ENCODE data around the gene FGFBP1.

FGFBP1 gene

GRCh38 chr4:15901998-15902397, 36.5 kb downstream of the FGFBP1 start:
- H3K79me2 ChIP-seq (ENCODE audit: insufficient read depth, low read length): no peaks in the 10 kb centered on the region
- H3K9me2 ChIP-seq (ENCODE audit: low read depth, low read length): no peaks in the 10 kb centered on the region
- H3K4me3 ChIP-seq (ENCODE audit: low read depth, low read length, poor library complexity, severe bottlenecking): no peak overlapping the region
- no peak overlapping the region for H3K9ac ChIP-seq (ENCODE audit: low read length)
- TF ChIP-seq CTCF (IDR thresholded peaks at IDR 0.05; ENCODE audit: low read length) (no peak), EZH2 (IDR thresholded peaks at IDR 0.05; ENCODE audit: borderline replicate concordance, low read length) (no peak)
- no peak overlapping the region for H2AFZ ChIP-seq (ENCODE audit: low read length)
- H4K20me1 ChIP-seq (ENCODE audit: insufficient read depth, low read length): no peaks in the 10 kb centered on the region
- H3K36me3 ChIP-seq (ENCODE audit: insufficient read depth, low read length): no peaks in the 10 kb centered on the region
- no peak overlapping the region for H3K4me2 ChIP-seq (ENCODE audit: low read length)
- H3K27ac ChIP-seq (ENCODE audit: low read depth, low read length, poor library complexity, severe bottlenecking): no peak overlapping the region
- no peaks in the 10 kb centered on the region for H3K4me1 ChIP-seq (ENCODE audit: insufficient read depth, low read length, severe bottlenecking)
- no peaks in the 10 kb centered on the region for H3F3A ChIP-seq (ENCODE audit: insufficient read depth, low read length)
- no peaks in the 10 kb centered on the region for H3K9me3 ChIP-seq (ENCODE audit: low read length)
- no peaks in the 10 kb centered on the region for H3K27me3 ChIP-seq (ENCODE audit: insufficient read depth, low read length)

- Histone ChIP-seq H3K27me3 (ENCODE audit: insufficient read depth, low read length) (no peaks in the 10 kb centered on the region), H3K9ac (ENCODE audit: low read length) (no peak overlapping the region), H3K9me3 (ENCODE audit: low read length) (no peaks in the 10 kb centered on the region), H3K79me2 (ENCODE audit: insufficient read depth, low read length) (no peaks in the 10 kb centered on the region), H3K4me3 (ENCODE audit: low read depth, low read length, poor library complexity, severe bottlenecking) (no peak overlapping the region), H3K4me1 (ENCODE audit: insufficient read depth, low read length, severe bottlenecking) (no peaks in the 10 kb centered on the region), H3K9me2 (ENCODE audit: low read depth, low read length) (no peaks in the 10 kb centered on the region), H2AFZ (ENCODE audit: low read length) (no peak overlapping the region), H3K27ac (ENCODE audit: low read depth, low read length, poor library complexity, severe bottlenecking) (no peak overlapping the region), H4K20me1 (ENCODE audit: insufficient read depth, low read length) (no peaks in the 10 kb centered on the region), H3K4me2 (ENCODE audit: low read length) (no peak overlapping the region), H3F3A (ENCODE audit: insufficient read depth, low read length) (no peaks in the 10 kb centered on the region), H3K36me3 (ENCODE audit: insufficient read depth, low read length) (no peaks in the 10 kb centered on the region)
- TF ChIP-seq CTCF (IDR thresholded peaks at IDR 0.05; ENCODE audit: low read length): no peak
- no peak for TF ChIP-seq EZH2 (IDR thresholded peaks at IDR 0.05; ENCODE audit: borderline replicate concordance, low read length)
These were observed 37.5 kb downstream of the FGFBP1 start for GRCh38 chr4:15901007-15901406.

DNA sequence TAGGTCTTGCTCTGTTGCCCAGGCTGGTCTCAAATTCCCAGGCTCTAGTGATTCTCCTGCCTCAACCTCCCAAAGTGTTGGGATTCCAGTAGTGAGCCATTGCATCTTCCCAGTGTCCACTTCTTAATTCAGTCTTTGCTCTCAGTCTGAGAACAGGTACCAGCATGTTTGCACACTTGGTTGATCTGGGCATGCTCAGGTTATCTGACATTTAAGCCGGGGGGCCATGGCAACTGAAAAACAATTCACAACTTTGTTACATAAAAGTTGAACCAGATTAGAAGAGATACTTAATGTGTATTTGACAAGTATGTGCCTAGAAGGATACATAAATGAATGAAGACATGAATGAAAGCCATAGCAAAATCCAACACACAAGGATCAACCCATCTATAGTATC, 39.0 kb downstream of the FGFBP1 start:
- H3F3A ChIP-seq (ENCODE audit: insufficient read depth, low read length): no peaks in the 10 kb centered on the region
- no peak overlapping the region for H3K9ac ChIP-seq (ENCODE audit: low read length)
- no peak overlapping the region for H3K4me2 ChIP-seq (ENCODE audit: low read length)
- H4K20me1 ChIP-seq (ENCODE audit: insufficient read depth, low read length): no peaks in the 10 kb centered on the region
- H3K4me1 ChIP-seq (ENCODE audit: insufficient read depth, low read length, severe bottlenecking): no peaks in the 10 kb centered on the region
- H3K27ac ChIP-seq (ENCODE audit: low read depth, low read length, poor library complexity, severe bottlenecking): no peak overlapping the region
- no peaks in the 10 kb centered on the region for H3K79me2 ChIP-seq (ENCODE audit: insufficient read depth, low read length)
- no peaks in the 10 kb centered on the region for H3K9me2 ChIP-seq (ENCODE audit: low read depth, low read length)
- no peaks in the 10 kb centered on the region for H3K27me3 ChIP-seq (ENCODE audit: insufficient read depth, low read length)
- TF ChIP-seq CTCF (IDR thresholded peaks at IDR 0.05; ENCODE audit: low read length) (no peak), EZH2 (IDR thresholded peaks at IDR 0.05; ENCODE audit: borderline replicate concordance, low read length) (no peak)
- H3K4me3 ChIP-seq (ENCODE audit: low read depth, low read length, poor library complexity, severe bottlenecking): no peak overlapping the region
- no peaks in the 10 kb centered on the region for H3K36me3 ChIP-seq (ENCODE audit: insufficient read depth, low read length)
- H3K9me3 ChIP-seq (ENCODE audit: low read length): no peaks in the 10 kb centered on the region
- H2AFZ ChIP-seq (ENCODE audit: low read length): no peak overlapping the region

All from OCI-LY1 (cell line).